Suprapubic skin (tissue), 4 donors: Measurements from ENCODE around the gene ALCAM.

Experiments used
- EP300 ChIP-seq: sonication (generic); formaldehyde crosslinking; IDR thresholded peaks from one replicate; pipeline ENCODE4 v1.6.1; 2017; ENCODE audit warnings: antibody characterized with exemption
- POLR2A ChIP-seq, 2 donors: fragments of 450-650 bp; IDR thresholded peaks; one replicate each; pipeline ENCODE4 v1.6.1; 2017; ENCODE audit warnings: antibody characterized with exemption in 2 of 2, mild to moderate bottlenecking in 2 of 2, moderate library complexity in 2 of 2
- POLR2AphosphoS5 ChIP-seq, 3 donors: sonication (generic); formaldehyde crosslinking; IDR thresholded peaks; one replicate each; pipeline ENCODE4 v1.6.1; 2017; ENCODE audit warnings: antibody characterized with exemption in 3 of 3
- TF ChIP-seq, protein P1 (sequence below), 2 donors: fragments of 200-600 bp in 1 of 2; fragments of 450-650 bp in 1 of 2; sonication (generic) in 1 of 2; IDR thresholded peaks; one replicate each; pipeline ENCODE4 v1.5.1; 2016 to 2019; ENCODE audit warnings: antibody characterized with exemption in 2 of 2, mild to moderate bottlenecking in 1 of 2, moderate library complexity in 1 of 2

DNA sequence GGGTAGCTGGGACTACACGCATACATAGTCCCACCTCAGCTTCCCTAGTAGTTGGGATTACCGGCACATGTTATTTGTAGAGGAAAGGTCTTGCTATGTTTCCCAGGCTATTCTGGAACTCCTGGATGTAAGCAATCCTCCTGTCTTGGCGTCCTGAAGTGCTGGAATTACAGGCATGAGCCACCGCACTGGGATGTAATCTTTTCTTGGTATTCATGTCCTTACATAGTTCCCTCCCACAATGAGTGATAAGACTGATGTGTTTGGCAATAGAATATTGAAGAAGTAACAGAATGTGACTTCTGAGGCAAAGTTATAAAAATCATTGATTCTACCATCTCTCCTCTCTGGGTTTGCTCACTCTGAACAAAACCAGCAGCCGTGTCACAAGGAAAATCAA is 22.7 kb upstream of the ALCAM start:
- TF ChIP-seq, protein P1, sequence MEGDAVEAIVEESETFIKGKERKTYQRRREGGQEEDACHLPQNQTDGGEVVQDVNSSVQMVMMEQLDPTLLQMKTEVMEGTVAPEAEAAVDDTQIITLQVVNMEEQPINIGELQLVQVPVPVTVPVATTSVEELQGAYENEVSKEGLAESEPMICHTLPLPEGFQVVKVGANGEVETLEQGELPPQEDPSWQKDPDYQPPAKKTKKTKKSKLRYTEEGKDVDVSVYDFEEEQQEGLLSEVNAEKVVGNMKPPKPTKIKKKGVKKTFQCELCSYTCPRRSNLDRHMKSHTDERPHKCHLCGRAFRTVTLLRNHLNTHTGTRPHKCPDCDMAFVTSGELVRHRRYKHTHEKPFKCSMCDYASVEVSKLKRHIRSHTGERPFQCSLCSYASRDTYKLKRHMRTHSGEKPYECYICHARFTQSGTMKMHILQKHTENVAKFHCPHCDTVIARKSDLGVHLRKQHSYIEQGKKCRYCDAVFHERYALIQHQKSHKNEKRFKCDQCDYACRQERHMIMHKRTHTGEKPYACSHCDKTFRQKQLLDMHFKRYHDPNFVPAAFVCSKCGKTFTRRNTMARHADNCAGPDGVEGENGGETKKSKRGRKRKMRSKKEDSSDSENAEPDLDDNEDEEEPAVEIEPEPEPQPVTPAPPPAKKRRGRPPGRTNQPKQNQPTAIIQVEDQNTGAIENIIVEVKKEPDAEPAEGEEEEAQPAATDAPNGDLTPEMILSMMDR (IDR thresholded peaks at IDR 0.05), result no peak
- no peak for TF ChIP-seq POLR2A (IDR thresholded peaks at IDR 0.05)
- no peak for TF ChIP-seq POLR2AphosphoS5 (IDR thresholded peaks at IDR 0.05)
- no peak for TF ChIP-seq EP300
